B cell (primary cell): ENCODE measurements around the gene PITPNM2. TPM values are rescaled to one million over a fixed set of nuclear protein-coding genes. Genes with fewer than 3 reads are reported as not detected.

Experiments
- ATAC-seq: fragments of 200-7000 bp; cut with Tn5 transposase; one replicate; pipeline ENCODE4 v1.10.0; 2021; ENCODE audit warnings: low read depth, mild to moderate bottlenecking, moderate number of reproducible peaks, moderate library complexity
- CTCF ChIA-PET: fragments of 350-600 bp; sonication (Branson Sonifier 250); formaldehyde crosslinking; loops from one replicate; lab custom pipeline; 2021; ENCODE audit warnings: antibody characterized with exemption, inconsistent platforms; lab: Charles Lee
- POLR2A ChIA-PET: fragments of 350-600 bp; sonication (Branson Sonifier 250); formaldehyde crosslinking; loops from one replicate; lab custom pipeline; 2021; ENCODE audit warnings: antibody characterized with exemption; lab: Charles Lee
- DNase-seq: peaks from one replicate; pipeline ENCODE4 v3.0.0; 2013
- H2AFZ ChIP-seq: 2 replicates; pipeline ENCODE4 v1.6.1; 2012; ENCODE audit warnings: mild to moderate bottlenecking, low read depth, low read length; ENCODE audit not compliant: insufficient read depth, poor library complexity, severe bottlenecking
- H3K27ac ChIP-seq, 2 donors: 1 replicate in 1 of 2; 2 replicates in 1 of 2; pipeline ENCODE4 v1.5.1; 2012 to 2013; ENCODE audit warnings: low read length in 2 of 2, mild to moderate bottlenecking in 2 of 2, moderate library complexity in 1 of 2
- H3K27me3 ChIP-seq, 4 experiments: fragments of 200-600 bp in 1 of 4; sonication (generic) in 1 of 4; replicated peaks in 1 of 4; 1 replicate in 2 of 4; 2 replicates in 2 of 4; pipeline versions ENCODE4 v1.6.1 to v1.7.0; 2013 to 2016; ENCODE audit warnings: low read length in 3 of 4, mild to moderate bottlenecking in 2 of 4, mixed read lengths in 1 of 4, moderate library complexity in 1 of 4; ENCODE audit not compliant: insufficient read depth in 4 of 4, control insufficient read depth in 3 of 4; ENCODE audit errors: control extremely low read depth in 1 of 4
- H3K36me3 ChIP-seq, 2 experiments: replicated peaks in 1 of 2; 1 replicate in 1 of 2; 2 replicates in 1 of 2; pipeline versions ENCODE4 v1.6.1 to v1.7.1; 2013; ENCODE audit warnings: low read length in 1 of 2; ENCODE audit not compliant: insufficient read depth in 2 of 2, control insufficient read depth in 1 of 2; ENCODE audit errors: control extremely low read depth in 1 of 2, extremely low read depth in 1 of 2
- H3K4me1 ChIP-seq, 2 donors: fragments of 200-600 bp in 1 of 2; sonication (generic) in 1 of 2; 1 replicate in 1 of 2; 2 replicates in 1 of 2; pipeline versions ENCODE4 v1.5.1 to v1.6.1; 2013 to 2017; ENCODE audit warnings: low read length in 2 of 2; ENCODE audit not compliant: control insufficient read depth in 2 of 2, insufficient read depth in 2 of 2
- H3K4me2 ChIP-seq: replicated peaks from 2 replicates; pipeline ENCODE3; 2012; ENCODE audit warnings: mild to moderate bottlenecking, low read depth, low read length; ENCODE audit not compliant: poor library complexity, severe bottlenecking
- H3K4me3 ChIP-seq, 5 experiments: fragments of 200-600 bp in 1 of 5; sonication (generic) in 1 of 5; 1 replicate in 3 of 5; 2 replicates in 2 of 5; pipeline versions ENCODE4 v1.5.1 to v1.7.0; 2011 to 2016; ENCODE audit warnings: low read length in 4 of 5, mild to moderate bottlenecking in 4 of 5, low read depth in 2 of 5, control low read depth in 1 of 5, moderate library complexity in 1 of 5; ENCODE audit not compliant: insufficient read depth in 1 of 5; ENCODE audit errors: control extremely low read depth in 1 of 5, extremely low read depth in 1 of 5
- H3K79me2 ChIP-seq: fragments of 200-600 bp; sonication (generic); one replicate; pipeline ENCODE4 v1.6.0; 2016; ENCODE audit warnings: low read length; ENCODE audit not compliant: control insufficient read depth, insufficient read depth
- H3K9ac ChIP-seq: fragments of 200-600 bp; sonication (generic); 2 replicates; pipeline ENCODE4 v1.6.1; 2017; ENCODE audit warnings: mild to moderate bottlenecking, low read length, moderate library complexity
- H3K9me3 ChIP-seq, 3 donors: one replicate each; pipeline versions ENCODE4 v1.6.1 to v1.7.1; 2013; ENCODE audit warnings: low read length in 2 of 3; ENCODE audit not compliant: control insufficient read depth in 2 of 3, insufficient read depth in 1 of 3; ENCODE audit errors: control extremely low read depth in 1 of 3
- H4K20me1 ChIP-seq: 2 replicates; pipeline ENCODE4 v1.6.0; 2012; ENCODE audit warnings: mild to moderate bottlenecking, low read length; ENCODE audit not compliant: insufficient read depth, control insufficient read depth, poor library complexity, severe bottlenecking
- H3K27ac Mint-ChIP-seq: one replicate; pipeline ENCODE4 v1.8.0; 2021; ENCODE audit warnings: mixed read lengths
- H3K27me3 Mint-ChIP-seq: one replicate; pipeline ENCODE4 v1.8.0; 2021; ENCODE audit warnings: mixed read lengths
- H3K4me1 Mint-ChIP-seq: one replicate; pipeline ENCODE4 v1.8.0; 2021; ENCODE audit warnings: mixed read lengths
- H3K4me3 Mint-ChIP-seq: one replicate; pipeline ENCODE4 v1.8.0; 2021; ENCODE audit warnings: mixed read lengths
- H3K9me3 Mint-ChIP-seq: one replicate; pipeline ENCODE4 v1.8.0; 2022; ENCODE audit warnings: mixed read lengths; ENCODE audit not compliant: insufficient read depth
- EZH2 ChIP-seq: IDR thresholded peaks from 2 replicates; pipeline ENCODE4 v1.6.1; 2012; ENCODE audit warnings: borderline replicate concordance, low read depth, mild to moderate bottlenecking, moderate library complexity, low read length; ENCODE audit not compliant: insufficient read depth, poor library complexity, severe bottlenecking
- WGBS: methylation state at CpG from one replicate; pipeline ENCODE4 v1.1.5; 2013; ENCODE audit warnings: missing lambda C conversion rate; ENCODE audit not compliant: insufficient coverage; 5-methylcytosine and 5-hydroxymethylcytosine counted together
- intact Hi-C: fragments of 100-400 bp; cut with micrococcal nuclease; formaldehyde crosslinking; loops from one replicate; pipeline ENCODE4 v1.10.0; 2022
- polyA plus RNA-seq: library from polyadenylated mRNA; depleted of rRNA; stranded (reverse); fragments of >200 nt; gene quantifications from 2 replicates; pipeline ENCODE4 v1.2.3, GENCODE V29; 2012
- total RNA-seq, 2 donors: library from RNA; stranded (reverse); fragments of 120-200 nt in 1 of 2; gene quantifications; 1 replicate in 1 of 2; 2 replicates in 1 of 2; pipeline versions ENCODE4 v1.2.3 to v1.2.4, GENCODE V29; 2013 to 2022
- TF ChIP-seq, protein P1 (sequence below): fragments of 200-600 bp; IDR thresholded peaks from one replicate; pipeline ENCODE4 v1.8.0; 2022; ENCODE audit warnings: antibody characterized with exemption, mild to moderate bottlenecking

Gene PITPNM2
- total and polyA plus RNA-seq, 2 donors (not counting 1 experiment from before 2014, with no cell fraction given), result 9.6 to 28.6 TPM

GRCh38 chr12:123140676-123141614, 9.9 kb downstream of the PITPNM2 start:
- peaks cover 30% of the 10 kb centered on the region for H3K79me2 ChIP-seq
- H3K27me3 ChIP-seq, result no peaks in the 10 kb centered on the region
- WGBS, result 93% methylated on average over 3 of the region's 6 CpGs
- ATAC-seq (no peak), DNase-seq (no peak)
- no peak overlapping the region for H3K4me3 ChIP-seq
- peak overlapping the region; percentile 68 for H3K27ac Mint-ChIP-seq
- no peaks in the 10 kb centered on the region for H3K36me3 ChIP-seq
- H3K4me2 ChIP-seq, result peak overlapping the region; percentile 22
- no peak overlapping the region for H3K9ac ChIP-seq
- intact Hi-C loops, result loop anchor here (5.0 kb wide), 1 partner anchor 34 kb away; no protein-coding TSS in a partner anchor
- POLR2A ChIA-PET, result no interaction called here
- H4K20me1 ChIP-seq, result no peaks in the 10 kb centered on the region
- H3K4me3 Mint-ChIP-seq, result no peak overlapping the region
- no peaks in the 10 kb centered on the region for H3K27me3 Mint-ChIP-seq
- H3K9me3 ChIP-seq, result no peaks in the 10 kb centered on the region
- CTCF ChIA-PET, result interaction anchor here (1.3 to 1.7 kb wide), 3 partner anchors 9 to 97 kb away, joined by 3 to 5 read pairs (median 4); partner anchors contain the start of gene PITPNM2
- TF ChIP-seq EZH2, result no peak
- TF ChIP-seq, protein P1, sequence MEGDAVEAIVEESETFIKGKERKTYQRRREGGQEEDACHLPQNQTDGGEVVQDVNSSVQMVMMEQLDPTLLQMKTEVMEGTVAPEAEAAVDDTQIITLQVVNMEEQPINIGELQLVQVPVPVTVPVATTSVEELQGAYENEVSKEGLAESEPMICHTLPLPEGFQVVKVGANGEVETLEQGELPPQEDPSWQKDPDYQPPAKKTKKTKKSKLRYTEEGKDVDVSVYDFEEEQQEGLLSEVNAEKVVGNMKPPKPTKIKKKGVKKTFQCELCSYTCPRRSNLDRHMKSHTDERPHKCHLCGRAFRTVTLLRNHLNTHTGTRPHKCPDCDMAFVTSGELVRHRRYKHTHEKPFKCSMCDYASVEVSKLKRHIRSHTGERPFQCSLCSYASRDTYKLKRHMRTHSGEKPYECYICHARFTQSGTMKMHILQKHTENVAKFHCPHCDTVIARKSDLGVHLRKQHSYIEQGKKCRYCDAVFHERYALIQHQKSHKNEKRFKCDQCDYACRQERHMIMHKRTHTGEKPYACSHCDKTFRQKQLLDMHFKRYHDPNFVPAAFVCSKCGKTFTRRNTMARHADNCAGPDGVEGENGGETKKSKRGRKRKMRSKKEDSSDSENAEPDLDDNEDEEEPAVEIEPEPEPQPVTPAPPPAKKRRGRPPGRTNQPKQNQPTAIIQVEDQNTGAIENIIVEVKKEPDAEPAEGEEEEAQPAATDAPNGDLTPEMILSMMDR, result no peak
- H3K27ac ChIP-seq, result no peak overlapping the region
- peaks cover 25 to 29% of the 10 kb centered on the region in 2 donors for H3K4me1 ChIP-seq
- H3K9me3 Mint-ChIP-seq, result no peaks in the 10 kb centered on the region
- no peak overlapping the region for H2AFZ ChIP-seq
- peaks cover 44% of the 10 kb centered on the region for H3K4me1 Mint-ChIP-seq
